HG02759 (cell line): ENCODE data around the gene TXNDC2.
"Not testable (repeated sequence)": the region's sequence is repeated elsewhere in the genome, so short reads cannot be mapped to it uniquely, and the experiment has no call there.

ENCODE experiments used
- ATAC-seq: cut with Tn5 transposase; IDR thresholded peaks from one replicate; pipeline ENCODE4 v1.9.1; 2021; ENCODE audit warnings: mild to moderate bottlenecking, moderate library complexity; ENCODE audit not compliant: unreplicated experiment

Gene TXNDC2

GRCh38 chr18:9884090-9884489, 1.7 kb upstream of the TXNDC2 start:
- ATAC-seq: no peak

GRCh38 chr18:9884532-9885140, 1.1 kb upstream of the TXNDC2 start:
- ATAC-seq: no peak

- ATAC-seq: no peak
Measured at GRCh38 chr18:9886005-9886348, 204 bp downstream of the TXNDC2 start.

GRCh38 chr18:9887992-9888391, 2.2 kb downstream of the TXNDC2 start:
- ATAC-seq: no peak

DNA sequence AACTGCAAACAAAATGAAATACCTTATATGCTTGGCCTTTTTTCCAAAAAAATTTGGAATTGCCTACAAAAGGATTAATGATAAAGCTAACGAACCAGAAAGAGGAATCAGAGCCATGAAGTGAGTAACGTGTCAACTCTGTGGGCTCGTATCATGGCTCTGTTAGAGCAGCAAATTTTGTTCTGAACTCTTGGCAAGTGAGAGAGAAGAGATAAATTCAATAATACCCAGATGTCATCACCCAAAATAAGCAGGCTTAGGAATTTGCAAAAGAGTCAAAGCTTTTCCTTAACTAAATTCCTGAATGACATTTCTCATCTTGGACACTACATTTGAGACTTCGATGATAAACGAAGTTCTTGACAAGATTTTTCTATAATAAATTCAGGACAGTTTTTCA, 4.4 kb downstream of the TXNDC2 start:
- no peak for ATAC-seq

DNA sequence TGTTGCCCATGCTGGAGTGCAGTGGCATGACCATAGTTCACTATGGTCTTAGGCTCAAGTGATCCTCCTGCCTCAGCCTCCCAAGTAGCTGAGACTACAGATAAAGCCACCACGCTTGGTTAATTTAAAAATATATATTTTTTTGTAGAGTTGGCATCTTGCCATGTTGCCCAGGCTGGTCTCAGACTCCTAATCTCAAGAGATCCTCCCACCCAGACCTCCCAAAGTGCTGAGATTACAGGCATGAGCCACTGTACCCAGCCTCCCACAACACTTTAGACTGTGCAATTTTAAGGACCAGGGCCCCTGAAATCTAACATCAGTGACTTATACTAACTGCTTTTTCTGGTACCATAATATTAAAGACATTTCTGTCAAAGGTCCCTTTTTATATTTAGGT, 5.2 kb downstream of the TXNDC2 start:
- no peak for ATAC-seq

- ATAC-seq: not testable (repeated sequence)
Measured at GRCh38 chr18:9891515-9891914, 5.7 kb downstream of the TXNDC2 start.

DNA sequence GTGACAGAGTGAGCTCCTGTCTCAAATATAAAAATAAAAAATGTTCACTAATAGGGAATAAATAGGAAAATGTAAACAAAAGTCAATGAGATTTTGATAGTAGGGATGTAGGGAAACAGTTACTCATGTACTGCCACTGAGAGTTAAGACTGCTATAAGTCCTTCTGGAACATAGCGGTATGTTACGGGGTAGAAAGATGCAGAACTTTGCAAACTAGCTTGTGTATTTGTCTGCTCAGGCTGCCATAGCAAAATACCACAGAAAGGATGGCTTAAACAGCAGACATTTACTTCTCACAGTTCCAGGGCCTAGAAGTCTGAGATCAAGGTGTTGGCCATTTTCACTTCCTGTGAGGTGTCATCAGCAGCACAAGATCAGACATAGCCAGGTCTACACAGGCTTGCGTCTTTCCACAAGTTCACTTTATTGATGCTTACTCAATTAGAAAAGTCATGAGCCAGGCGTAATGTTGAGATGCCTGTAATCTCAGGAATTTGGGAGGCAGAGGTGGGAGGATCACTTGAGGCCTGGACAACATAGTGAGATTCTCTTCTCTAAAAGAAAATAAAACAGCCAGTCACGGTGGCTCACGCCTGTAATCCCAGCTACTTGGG, 8.8 kb downstream of the TXNDC2 start:
- no peak for ATAC-seq

DNA sequence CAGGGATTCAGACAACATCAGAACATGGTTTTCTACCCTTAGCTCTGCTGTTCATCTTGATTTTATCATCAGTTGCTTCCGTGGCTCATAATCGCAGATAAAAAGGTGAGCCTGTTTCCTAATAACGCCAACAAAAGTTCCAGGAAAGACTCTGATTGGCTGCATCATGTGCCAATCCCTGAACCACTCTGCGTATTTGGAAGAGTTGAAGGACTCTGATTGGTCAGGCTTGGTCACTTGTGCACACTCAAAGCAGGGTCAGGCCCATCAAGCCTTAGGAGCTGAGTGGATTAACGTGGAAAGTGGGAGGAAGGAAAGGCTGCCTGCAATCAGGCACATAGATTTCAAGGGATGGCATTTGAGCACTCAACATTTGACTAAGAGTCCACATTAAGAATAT, 11.4 kb downstream of the TXNDC2 start:
- no peak for ATAC-seq

DNA sequence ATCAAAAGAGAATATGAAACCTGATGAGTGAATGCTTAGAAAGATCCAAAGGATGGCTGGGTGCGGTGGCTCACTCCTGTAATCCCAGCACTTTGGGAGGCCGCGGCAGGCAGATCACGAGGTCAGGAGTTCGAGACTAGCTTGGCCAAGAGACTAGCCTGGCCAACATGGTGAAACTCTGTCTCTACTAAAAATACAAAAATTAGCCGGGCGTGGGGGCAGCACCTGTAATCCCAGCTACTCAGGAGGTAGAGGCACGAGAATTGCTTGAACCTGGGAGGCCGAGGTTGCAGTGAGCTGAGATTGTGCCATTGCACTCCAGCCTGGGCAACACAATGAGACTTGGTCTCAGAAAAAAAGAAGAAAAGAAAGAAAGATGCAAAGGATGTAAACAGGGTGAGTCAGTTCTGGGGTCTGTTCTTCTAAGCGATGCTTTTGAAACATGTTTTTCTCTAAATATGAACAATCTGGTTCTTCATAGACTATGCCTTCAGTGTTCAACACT, 12.1 kb downstream of the TXNDC2 start:
- ATAC-seq: not testable (repeated sequence)

DNA sequence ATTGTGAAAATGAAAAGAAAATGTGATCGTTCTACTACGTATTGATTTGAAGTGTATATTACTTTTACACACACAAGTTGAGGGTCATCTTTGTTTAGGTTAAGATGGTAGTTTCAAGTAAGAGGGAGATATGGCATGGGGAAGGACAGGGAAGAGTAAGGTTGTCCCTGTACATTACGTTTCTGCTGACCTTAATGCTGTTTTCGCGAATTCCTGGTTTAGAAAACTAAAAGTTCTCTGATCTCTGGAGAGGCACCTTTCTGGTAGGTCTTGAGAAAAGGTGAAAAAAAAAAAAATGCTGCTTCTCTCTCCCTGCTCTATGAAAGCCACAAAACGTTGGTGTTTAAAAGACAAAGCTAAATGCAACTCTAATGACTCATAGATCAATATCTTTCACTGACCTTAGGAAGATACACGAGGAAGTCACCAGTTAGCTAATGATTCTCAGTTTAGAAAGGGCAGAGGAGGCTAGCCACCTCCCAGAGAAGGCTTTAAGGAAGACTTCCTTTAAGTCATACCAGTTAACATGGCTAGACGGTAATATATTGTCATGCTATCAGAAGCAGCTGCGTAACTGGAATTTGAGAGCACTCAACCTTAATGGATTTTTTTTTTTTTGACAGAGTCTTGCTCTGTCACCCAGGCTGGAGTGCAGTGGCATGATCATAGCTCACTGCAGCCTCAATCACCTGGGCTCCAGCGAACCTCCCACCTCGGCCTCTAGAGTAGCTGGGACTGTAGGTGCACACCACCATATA, 13.2 kb downstream of the TXNDC2 start:
- no peak for ATAC-seq

- ATAC-seq: not testable (repeated sequence)
Measured at GRCh38 chr18:9899550-9899930, 13.8 kb downstream of the TXNDC2 start.

- ATAC-seq: no peak
Measured at GRCh38 chr18:9900699-9901098, 14.9 kb downstream of the TXNDC2 start.

DNA sequence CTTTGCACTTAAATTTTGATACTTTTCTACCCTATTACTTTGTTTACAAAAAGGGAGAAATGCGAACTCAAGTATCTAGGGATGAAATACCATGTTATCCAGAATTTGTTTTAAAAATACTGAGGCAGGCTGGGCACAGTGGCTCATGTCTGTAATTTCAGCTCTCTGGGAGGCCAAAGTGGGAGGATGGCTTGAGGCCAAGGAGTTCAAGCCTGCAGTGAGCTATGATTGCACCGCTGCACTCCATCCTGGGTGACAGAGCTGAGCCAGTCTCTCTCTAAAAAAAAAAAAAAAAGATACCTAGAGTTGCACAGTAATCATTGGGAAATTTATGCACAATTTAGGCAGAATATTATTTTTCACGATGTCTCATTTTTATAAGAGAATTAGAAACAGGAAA, 15.6 kb downstream of the TXNDC2 start:
- ATAC-seq: no peak

DNA sequence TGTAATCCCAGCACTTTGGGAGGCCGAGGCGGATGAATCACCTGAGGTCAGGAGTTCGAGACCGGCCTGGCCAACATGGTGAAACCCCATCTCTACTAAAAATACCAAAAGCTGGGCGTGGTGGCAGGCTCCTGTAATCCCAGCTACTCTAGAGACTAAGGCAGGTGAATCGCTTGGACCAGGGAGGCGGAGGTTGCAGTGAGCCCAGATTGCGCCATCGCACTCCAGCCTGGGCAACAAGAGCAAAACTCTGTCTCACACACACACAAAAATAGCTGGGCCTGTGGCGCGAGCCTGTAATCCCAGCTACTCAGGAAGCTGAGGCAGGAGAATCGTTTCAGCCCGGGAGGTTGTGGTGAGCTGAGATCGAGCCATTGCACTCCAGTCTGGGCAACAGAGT, 16.5 kb downstream of the TXNDC2 start:
- ATAC-seq: not testable (repeated sequence)

- no peak for ATAC-seq
Measured at GRCh38 chr18:9902832-9903231, 17.1 kb downstream of the TXNDC2 start.

DNA sequence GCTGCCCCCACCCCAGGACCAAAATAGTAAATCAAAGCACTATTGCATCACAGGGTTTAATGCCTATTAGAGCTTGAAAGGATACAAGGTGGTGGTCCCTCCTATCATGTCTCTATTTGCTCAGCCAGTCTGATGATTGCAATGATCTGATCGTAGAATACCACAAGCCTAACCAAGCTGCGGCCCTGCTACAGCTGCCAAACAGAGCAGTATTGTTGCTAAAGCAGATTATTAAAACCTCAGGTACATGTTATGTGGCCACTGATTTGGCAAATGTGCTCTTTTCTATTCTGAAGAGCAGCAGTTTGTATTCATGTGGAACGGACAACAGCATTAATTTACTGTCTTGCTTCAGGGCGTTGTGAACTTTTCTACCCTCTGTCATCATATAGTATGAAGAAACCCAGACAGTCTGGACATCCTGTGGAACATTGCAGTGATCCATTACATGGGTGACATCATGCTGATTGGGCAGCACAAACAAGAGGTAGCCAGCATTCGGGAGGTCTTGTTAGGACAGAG, 19.7 kb downstream of the TXNDC2 start:
- no peak for ATAC-seq

- ATAC-seq: no peak
Measured at GRCh38 chr18:9906481-9906880, 20.7 kb downstream of the TXNDC2 start.

GRCh38 chr18:9907867-9908266, 22.1 kb downstream of the TXNDC2 start:
- ATAC-seq: no peak

GRCh38 chr18:9910071-9910470, 24.3 kb downstream of the TXNDC2 start:
- ATAC-seq: no peak

GRCh38 chr18:9910661-9911060, 24.9 kb downstream of the TXNDC2 start:
- no peak for ATAC-seq

GRCh38 chr18:9911226-9911625, 25.5 kb downstream of the TXNDC2 start:
- ATAC-seq: no peak
